ENCODE measurements around the gene NOL3.

DNA sequence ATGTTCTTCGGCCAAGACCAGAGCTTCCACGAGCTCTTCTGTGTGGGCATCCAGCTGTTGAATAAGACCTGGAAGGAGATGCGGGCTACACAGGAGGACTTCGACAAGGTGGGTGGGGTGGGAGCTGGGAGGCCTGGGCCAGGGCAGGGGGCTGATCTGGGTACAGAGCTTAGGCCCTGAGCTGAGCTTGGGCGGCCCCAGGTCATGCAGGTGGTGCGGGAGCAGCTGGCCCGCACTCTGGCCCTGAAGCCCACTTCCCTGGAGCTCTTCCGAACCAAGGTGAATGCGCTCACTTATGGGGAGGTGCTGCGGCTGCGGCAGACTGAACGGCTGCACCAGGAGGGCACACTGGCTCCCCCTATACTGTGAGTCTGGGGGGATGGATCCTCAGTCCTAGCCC lies 32.1 kb downstream of the NOL3 start:
- no peak for TF ChIP-seq CTCF (IDR thresholded peaks at IDR 0.05)
- no peak for TF ChIP-seq YY1 (IDR thresholded peaks at IDR 0.05; ENCODE audit: low read depth)
- no peak for TF ChIP-seq REST (IDR thresholded peaks at IDR 0.05; ENCODE audit: low read depth, low read length)
